Measurements from ENCODE around the gene HEPN1. TPM values are rescaled to one million over a fixed set of nuclear protein-coding genes. Genes with fewer than 3 reads are reported as not detected.
A peak's percentile ranks its signal among the peaks of the same experiment; 100 is the strongest.

The HEPN1 gene
- total RNA-seq, 1 donor from 2014 or later, result not detected

DNA sequence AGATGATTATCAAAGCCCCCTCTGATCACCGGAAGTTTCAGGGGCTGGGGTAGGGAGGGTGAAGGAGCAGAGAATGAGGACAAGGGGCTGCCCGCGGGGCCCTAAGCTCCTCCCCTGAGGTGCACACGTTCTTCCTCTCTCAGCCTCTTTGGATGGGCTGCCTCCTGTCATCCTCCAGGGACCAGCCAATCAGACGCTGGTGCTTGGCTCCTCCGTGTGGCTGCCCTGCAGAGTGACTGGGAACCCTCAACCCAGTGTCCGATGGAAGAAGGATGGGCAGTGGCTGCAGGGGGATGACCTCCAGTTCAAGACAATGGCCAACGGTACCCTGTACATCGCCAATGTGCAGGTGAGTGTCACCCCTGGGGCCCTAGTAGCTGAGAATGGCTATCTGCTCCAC lies 46.3 kb upstream of the HEPN1 start:
- Mint-ChIP-seq H3K27ac (no peak overlapping the region), H3K36me3 (ENCODE audit: low read depth) (peaks cover 2% of the 10 kb centered on the region), H3K4me1 (peaks cover 22% of the 10 kb centered on the region), H3K4me3 (no peak overlapping the region), H3K27me3 (peaks cover 78% of the 10 kb centered on the region), H3K9me3 (no peaks in the 10 kb centered on the region)
- intact Hi-C loops (cut with micrococcal nuclease), result no loop called here
- TF ChIP-seq, protein P1, sequence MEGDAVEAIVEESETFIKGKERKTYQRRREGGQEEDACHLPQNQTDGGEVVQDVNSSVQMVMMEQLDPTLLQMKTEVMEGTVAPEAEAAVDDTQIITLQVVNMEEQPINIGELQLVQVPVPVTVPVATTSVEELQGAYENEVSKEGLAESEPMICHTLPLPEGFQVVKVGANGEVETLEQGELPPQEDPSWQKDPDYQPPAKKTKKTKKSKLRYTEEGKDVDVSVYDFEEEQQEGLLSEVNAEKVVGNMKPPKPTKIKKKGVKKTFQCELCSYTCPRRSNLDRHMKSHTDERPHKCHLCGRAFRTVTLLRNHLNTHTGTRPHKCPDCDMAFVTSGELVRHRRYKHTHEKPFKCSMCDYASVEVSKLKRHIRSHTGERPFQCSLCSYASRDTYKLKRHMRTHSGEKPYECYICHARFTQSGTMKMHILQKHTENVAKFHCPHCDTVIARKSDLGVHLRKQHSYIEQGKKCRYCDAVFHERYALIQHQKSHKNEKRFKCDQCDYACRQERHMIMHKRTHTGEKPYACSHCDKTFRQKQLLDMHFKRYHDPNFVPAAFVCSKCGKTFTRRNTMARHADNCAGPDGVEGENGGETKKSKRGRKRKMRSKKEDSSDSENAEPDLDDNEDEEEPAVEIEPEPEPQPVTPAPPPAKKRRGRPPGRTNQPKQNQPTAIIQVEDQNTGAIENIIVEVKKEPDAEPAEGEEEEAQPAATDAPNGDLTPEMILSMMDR (IDR thresholded peaks at IDR 0.05), result no peak
- no peak for DNase-seq
- no peak for ATAC-seq (ENCODE audit: low read depth)
- ChIA-PET POLR2A (no interaction called here), CTCF (no interaction called here)

DNA sequence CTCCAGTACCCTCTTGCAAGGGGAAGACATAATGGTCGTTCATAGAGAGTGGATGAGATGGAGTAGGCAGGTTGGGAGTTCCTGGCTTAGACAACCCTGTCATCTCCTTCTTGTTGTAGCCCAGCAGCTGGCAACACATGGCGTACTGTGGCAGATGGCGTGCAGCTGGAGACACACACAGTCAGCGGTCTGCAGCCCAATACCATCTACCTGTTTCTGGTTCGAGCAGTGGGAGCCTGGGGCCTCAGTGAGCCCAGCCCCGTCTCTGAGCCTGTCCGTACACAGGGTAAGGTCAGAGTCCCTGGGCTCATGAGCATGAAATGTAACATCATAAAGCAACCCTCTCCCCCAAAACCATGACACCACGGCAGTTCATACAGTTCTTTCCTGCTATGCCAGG lies 45.1 kb upstream of the HEPN1 start:
- Mint-ChIP-seq H3K27me3 (peaks cover 76% of the 10 kb centered on the region), H3K4me1 (peaks cover 22% of the 10 kb centered on the region), H3K4me3 (no peak overlapping the region), H3K27ac (no peak overlapping the region), H3K9me3 (no peaks in the 10 kb centered on the region), H3K36me3 (ENCODE audit: low read depth) (peaks cover 2% of the 10 kb centered on the region)
- TF ChIP-seq, protein P1 (IDR thresholded peaks at IDR 0.05), result no peak
- ATAC-seq (ENCODE audit: low read depth) (no peak), DNase-seq (no peak)
- CTCF ChIA-PET, result no interaction called here
- intact Hi-C loops (cut with micrococcal nuclease), result no loop called here
- POLR2A ChIA-PET, result no interaction called here

DNA sequence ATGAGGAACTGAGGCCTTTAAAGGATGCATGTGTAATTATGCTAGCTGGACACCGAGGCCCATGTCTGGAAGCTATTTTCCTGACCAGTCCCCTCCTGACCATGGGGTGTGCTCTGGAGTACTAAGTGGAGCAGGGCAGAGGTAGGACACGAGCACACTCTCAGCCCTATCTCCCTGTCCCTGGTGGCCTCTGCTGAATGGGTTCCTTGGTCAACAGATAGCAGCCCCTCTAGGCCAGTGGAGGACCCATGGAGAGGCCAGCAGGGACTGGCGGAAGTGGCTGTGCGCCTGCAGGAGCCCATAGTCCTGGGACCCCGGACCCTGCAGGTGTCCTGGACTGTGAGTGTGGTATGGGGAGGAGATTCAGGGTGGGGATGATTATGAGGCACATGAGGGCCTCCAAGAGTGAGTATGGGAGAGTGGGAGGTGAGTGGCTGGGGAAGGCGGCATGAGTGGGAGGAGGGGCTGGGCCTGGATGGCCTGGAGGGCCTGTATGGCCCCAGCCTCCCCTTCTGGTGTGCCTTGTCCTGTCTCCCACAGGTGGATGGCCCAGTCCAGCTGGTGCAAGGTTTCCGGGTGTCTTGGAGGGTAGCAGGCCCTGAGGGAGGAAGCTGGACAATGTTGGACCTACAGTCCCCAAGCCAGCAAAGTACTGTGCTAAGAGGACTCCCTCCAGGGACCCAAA lies 44.3 kb upstream of the HEPN1 start:
- CTCF ChIA-PET, result no interaction called here
- H3K36me3 Mint-ChIP-seq (ENCODE audit: low read depth), result peaks cover 2% of the 10 kb centered on the region
- H3K9me3 Mint-ChIP-seq, result no peaks in the 10 kb centered on the region
- peaks cover 76% of the 10 kb centered on the region for H3K27me3 Mint-ChIP-seq
- TF ChIP-seq, protein P1 (IDR thresholded peaks at IDR 0.05), result no peak
- ATAC-seq (ENCODE audit: low read depth), result no peak
- peak overlapping the region; percentile 24 for H3K4me3 Mint-ChIP-seq
- no peak for DNase-seq
- intact Hi-C loops (cut with micrococcal nuclease), result no loop called here
- POLR2A ChIA-PET, result no interaction called here
- H3K4me1 Mint-ChIP-seq, result peaks cover 18% of the 10 kb centered on the region
- H3K27ac Mint-ChIP-seq, result no peak overlapping the region

DNA sequence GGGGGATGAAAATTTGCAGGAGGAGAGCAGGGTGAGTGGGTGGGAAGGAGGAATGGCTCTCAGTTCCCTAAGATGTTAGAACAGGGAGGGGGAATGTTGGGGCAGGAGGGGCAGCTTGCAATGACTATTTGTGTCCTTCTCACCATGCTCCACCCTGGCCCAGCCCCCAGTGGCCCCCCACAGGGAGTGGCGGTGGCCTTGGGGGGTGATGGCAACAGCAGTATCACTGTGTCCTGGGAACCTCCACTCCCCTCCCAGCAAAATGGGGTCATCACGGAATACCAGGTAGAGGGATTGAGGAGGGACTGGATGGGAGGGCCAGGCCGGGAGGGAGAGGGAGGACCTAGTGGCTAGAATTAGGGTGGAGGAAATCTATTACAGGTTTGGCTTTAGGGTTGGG lies 43.6 kb upstream of the HEPN1 start:
- intact Hi-C loops (cut with micrococcal nuclease), result no loop called here
- ATAC-seq (ENCODE audit: low read depth) (no peak), DNase-seq (no peak)
- H3K36me3 Mint-ChIP-seq (ENCODE audit: low read depth), result peaks cover 2% of the 10 kb centered on the region
- ChIA-PET CTCF (interaction anchor here (1.3 to 1.5 kb wide), 3 partner anchors 9 to 231 kb away, joined by 4 to 9 read pairs (median 4); partner anchors contain the start of gene ROBO3), POLR2A (no interaction called here)
- H3K4me3 Mint-ChIP-seq, result peak overlapping the region; percentile 53
- TF ChIP-seq, protein P1 (IDR thresholded peaks at IDR 0.05), result no peak
- H3K27me3 Mint-ChIP-seq, result peaks cover 75% of the 10 kb centered on the region
- no peak overlapping the region for H3K27ac Mint-ChIP-seq
- H3K4me1 Mint-ChIP-seq, result peaks cover 18% of the 10 kb centered on the region
- H3K9me3 Mint-ChIP-seq, result no peaks in the 10 kb centered on the region

DNA sequence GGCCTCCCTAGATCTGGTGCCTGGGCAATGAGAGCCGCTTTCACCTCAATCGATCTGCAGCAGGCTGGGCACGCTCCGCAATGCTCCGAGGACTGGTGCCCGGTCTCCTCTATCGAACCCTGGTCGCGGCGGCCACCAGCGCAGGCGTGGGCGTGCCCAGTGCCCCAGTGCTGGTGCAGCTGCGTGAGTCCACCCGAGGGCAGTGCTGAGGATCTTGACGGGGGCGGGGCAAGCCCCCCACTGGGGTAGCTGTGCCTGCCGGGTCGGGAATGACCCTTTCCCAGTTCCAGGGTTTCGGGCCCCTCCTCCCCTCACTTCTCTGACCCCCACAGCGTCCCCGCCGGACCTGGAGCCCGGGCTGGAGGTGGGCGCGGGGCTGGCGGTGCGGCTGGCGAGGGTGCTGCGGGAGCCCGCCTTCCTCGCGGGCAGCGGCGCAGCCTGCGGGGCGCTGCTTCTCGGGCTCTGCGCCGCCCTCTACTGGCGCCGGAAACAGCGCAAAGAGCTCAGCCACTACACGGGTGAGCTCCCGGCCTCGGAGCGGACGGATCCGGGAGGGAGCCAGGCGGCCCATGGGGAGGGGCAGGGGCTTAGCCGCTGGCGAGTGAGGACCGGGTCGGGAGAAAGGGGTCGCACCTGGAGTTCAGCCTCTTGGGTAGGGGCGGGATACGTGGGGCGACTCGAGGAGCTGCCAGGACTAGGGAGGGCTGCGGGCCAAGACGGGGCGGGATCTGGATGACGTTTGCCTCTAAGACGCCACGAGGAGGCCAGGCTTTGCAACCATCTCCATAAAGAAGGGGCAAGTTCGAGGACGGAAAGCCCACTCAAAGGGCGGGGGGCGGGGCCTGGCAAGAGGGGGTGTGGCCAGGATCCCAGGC lies 42.9 kb upstream of the HEPN1 start:
- peaks cover 69% of the 10 kb centered on the region for H3K27me3 Mint-ChIP-seq
- ChIA-PET POLR2A (interaction anchor here (1.2 kb wide), 1 partner anchor 254 kb away, joined by 7 read pairs; the partner anchor contains the start of gene TBRG1), CTCF (interaction anchor here (0.7 to 1.5 kb wide), 9 partner anchors 10 to 266 kb away, joined by 3 to 11 read pairs (median 4); partner anchors contain the start of gene ROBO3)
- peaks cover 18% of the 10 kb centered on the region for H3K4me1 Mint-ChIP-seq
- H3K36me3 Mint-ChIP-seq (ENCODE audit: low read depth), result peaks cover 2% of the 10 kb centered on the region
- H3K4me3 Mint-ChIP-seq, result peak overlapping the region; percentile 85
- no peak overlapping the region for H3K27ac Mint-ChIP-seq
- peak; percentile 67 for DNase-seq
- no peaks in the 10 kb centered on the region for H3K9me3 Mint-ChIP-seq
- TF ChIP-seq, protein P1 (IDR thresholded peaks at IDR 0.05), result peak; percentile 45
- intact Hi-C loops (cut with micrococcal nuclease), result loop anchor here (1.0 to 2.0 kb wide), 3 partner anchors 77 to 1011 kb away; partner anchors contain the start of gene HYLS1
- peak; percentile 96 for ATAC-seq (ENCODE audit: low read depth)
